LNCAP (cell line): ENCODE results near the gene DNAJC2.

Experiments
- TF ChIP-seq, protein P1 (sequence below): fragments of 450-650 bp; IDR thresholded peaks from 2 replicates; pipeline ENCODE4 v1.5.1; 2017; ENCODE audit warnings: mild to moderate bottlenecking

Gene DNAJC2

DNA sequence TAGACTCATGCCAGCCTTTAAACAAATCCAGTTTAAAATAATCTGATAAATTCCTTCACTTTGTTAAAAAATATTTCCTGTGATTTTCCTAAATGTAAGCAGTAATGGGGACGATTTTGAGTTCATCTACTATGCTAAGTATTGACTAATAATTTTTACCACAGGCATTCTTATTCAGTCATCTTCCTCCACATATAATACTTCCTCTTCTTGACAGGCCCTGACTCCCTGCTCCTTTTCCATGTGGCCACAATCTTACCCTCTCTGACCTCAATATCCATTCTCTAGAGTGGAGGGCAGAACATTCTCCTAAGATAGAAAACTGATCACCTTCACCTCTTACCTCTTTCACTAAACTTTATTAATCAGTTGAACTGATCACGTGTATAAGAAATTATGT lies 7.8 kb downstream of the DNAJC2 start:
- TF ChIP-seq, protein P1, sequence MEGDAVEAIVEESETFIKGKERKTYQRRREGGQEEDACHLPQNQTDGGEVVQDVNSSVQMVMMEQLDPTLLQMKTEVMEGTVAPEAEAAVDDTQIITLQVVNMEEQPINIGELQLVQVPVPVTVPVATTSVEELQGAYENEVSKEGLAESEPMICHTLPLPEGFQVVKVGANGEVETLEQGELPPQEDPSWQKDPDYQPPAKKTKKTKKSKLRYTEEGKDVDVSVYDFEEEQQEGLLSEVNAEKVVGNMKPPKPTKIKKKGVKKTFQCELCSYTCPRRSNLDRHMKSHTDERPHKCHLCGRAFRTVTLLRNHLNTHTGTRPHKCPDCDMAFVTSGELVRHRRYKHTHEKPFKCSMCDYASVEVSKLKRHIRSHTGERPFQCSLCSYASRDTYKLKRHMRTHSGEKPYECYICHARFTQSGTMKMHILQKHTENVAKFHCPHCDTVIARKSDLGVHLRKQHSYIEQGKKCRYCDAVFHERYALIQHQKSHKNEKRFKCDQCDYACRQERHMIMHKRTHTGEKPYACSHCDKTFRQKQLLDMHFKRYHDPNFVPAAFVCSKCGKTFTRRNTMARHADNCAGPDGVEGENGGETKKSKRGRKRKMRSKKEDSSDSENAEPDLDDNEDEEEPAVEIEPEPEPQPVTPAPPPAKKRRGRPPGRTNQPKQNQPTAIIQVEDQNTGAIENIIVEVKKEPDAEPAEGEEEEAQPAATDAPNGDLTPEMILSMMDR = no peak

DNA sequence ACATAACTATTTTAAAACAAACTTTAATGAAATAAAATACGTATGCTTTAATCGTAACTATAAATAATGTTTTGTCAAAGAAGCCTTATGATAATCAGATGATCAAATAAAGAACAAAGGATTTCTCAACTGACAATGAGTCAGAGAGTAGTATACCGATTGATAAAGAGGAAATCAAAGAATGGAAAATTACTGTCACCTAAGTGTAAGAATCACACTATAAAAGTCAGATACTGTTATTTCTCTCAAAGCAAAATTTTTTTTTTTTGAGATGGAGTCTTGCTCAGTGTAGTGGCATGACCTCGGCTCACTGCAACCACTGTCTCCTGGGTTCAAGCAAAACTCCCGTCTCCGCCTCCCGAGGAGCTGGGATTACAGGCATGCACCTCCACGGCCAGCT lies 18.8 kb downstream of the DNAJC2 start:
- TF ChIP-seq, protein P1 = no peak

DNA sequence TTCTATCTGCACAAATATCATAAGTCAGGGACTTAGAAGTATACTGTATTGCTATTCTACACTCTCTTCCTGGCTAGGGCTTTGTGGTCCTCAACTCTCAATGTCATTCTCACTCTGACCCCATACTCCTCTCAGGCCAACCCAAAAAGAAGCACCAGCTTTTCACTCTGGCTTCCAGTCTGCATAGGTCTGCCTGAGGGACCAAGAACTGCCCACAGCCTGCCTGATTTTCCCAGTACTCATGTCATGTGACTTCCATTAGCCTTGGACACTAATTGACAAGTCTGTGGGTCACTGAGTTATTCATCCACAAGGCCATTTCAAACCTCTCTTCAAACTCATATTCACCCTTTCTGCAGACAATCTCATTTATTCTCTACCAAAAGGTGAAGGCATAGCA lies 27.6 kb downstream of the DNAJC2 start:
- TF ChIP-seq, protein P1 = no peak

DNA sequence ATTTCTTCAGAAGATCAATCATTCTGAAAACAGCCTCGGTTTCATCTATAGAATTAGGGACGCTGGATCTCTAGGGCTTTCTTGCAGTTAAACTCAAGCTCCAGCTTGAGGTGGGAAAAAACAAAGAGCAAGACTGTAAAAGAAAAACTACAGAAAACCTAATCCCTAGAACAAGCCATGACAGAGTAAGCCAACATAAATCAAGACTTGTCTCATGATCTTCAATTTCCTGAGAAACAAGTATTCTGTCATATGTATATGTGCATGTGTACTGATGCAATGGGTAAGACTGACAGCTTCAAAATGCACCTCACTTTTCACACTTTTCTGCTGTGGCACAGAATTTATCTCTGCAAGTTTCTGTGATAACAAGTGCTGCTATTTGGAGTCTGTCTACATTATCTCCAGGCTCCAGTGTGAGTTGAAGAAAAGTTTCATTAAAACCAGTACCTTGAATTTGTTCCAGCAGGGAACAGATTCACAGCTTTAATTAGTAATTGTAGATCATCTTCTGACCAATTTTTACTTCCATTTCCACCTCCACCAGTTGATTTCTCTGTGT lies 28.1 kb downstream of the DNAJC2 start:
- TF ChIP-seq, protein P1 = no peak

DNA sequence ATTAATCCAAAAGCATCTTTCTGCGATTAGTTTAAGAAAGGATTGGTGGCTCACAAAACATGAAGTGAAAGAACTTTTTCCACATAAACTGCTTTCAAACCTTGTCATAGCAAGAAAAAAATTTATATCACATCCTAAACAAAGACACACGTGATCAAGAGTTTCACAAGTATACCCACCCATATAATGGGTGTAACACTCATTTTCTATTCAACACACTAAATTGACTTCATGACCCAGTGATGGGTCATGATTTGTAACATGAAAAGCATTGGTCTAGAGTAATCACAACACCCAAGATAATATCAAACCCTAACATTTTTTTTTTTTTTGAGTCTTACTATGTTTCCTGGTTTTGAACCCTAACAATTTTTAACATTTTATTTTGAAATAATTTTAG lies 29.7 kb downstream of the DNAJC2 start:
- TF ChIP-seq, protein P1 = no peak

DNA sequence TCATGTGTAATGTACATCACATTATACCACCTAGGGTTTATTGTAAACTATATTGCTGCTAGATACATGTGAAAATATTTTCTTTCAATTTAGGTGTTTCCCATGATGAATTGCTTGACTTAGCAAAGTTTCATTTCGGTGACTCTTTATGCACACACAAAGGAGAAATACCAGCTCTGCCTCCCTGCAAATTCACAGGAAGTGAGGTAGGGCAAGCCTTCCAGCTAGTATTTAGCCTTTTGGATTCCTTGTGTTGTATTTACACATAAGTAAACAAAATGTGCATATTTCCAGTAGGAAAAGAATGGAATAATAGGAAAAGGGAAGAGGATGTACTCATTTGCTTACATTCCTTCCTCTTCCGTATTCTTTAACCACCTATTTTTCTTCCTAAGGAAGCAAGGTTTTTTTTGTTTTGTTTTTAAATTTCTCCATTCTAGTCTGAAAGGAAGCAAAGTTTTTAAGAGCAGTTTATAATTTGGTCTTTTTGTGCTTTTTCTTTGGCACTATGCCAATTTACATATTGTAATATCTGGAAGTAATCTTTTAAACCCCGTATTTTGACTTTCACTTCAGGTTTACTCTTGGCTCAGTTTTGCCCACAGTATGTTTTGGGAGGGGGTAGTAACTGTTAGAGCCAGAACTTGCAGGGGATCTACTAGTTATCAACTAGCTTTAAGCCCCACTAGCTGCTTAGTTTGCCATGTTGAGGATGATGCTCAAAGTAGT lies 36.9 kb downstream of the DNAJC2 start:
- TF ChIP-seq, protein P1 = no peak

DNA sequence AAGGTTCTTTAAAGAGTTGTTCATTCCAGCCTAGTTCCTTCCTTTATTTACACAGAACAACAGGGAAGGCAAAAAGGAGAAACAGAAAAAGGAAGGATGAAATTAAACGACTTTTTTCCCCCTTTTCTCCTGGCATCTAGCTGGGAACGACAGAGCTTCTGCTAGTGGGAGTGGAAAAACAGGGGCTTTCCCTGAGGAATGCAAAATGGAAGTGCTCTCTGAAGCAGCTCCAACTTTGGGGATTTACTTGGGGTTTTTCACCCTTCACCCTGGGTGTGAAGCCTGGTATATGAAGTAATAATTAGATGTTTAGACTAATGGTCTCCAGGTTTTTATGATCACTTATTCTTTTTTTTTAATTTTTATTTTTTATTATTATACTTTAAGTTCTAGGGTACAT lies 43.1 kb downstream of the DNAJC2 start:
- TF ChIP-seq, protein P1 = no peak
